GM18873 (cell line): ENCODE measurements around the gene TMEM120A.

ENCODE experiments used
- ATAC-seq: cut with Tn5 transposase; IDR thresholded peaks from one replicate; pipeline ENCODE4 v1.9.1; 2021; ENCODE audit warnings: mild to moderate bottlenecking, moderate library complexity, moderate number of reproducible peaks; ENCODE audit not compliant: unreplicated experiment, low FRiP score

The TMEM120A gene

GRCh38 chr7:75996476-75996875 lies 2.1 kb upstream of the TMEM120A start:
- ATAC-seq: no peak

GRCh38 chr7:75995996-75996395 lies 1.6 kb upstream of the TMEM120A start:
- ATAC-seq: no peak

GRCh38 chr7:75995052-75995471 lies 667 bp upstream of the TMEM120A start:
- no peak for ATAC-seq

- no peak for ATAC-seq
These were observed 557 bp downstream of the TMEM120A start for GRCh38 chr7:75993689-75994387.

GRCh38 chr7:75992083-75992755 lies 2.2 kb downstream of the TMEM120A start:
- no peak for ATAC-seq

- no peak for ATAC-seq
These were observed 2.8 kb downstream of the TMEM120A start for GRCh38 chr7:75991531-75992082.

- no peak for ATAC-seq
These were observed 4.7 kb downstream of the TMEM120A start for GRCh38 chr7:75989500-75990388.

- ATAC-seq: no peak
These were observed 5.6 kb downstream of the TMEM120A start for GRCh38 chr7:75988568-75989499.

- ATAC-seq: no peak
These were observed 6.4 kb downstream of the TMEM120A start for GRCh38 chr7:75987805-75988567.

GRCh38 chr7:75987026-75987804 lies 7.2 kb downstream of the TMEM120A start:
- no peak for ATAC-seq

GRCh38 chr7:75986147-75986781 lies 8.1 kb downstream of the TMEM120A start:
- no peak for ATAC-seq

- ATAC-seq: no peak
These were observed 8.8 kb downstream of the TMEM120A start for GRCh38 chr7:75985518-75986146.

GRCh38 chr7:75985009-75985517 lies 9.3 kb downstream of the TMEM120A start:
- ATAC-seq: no peak

- no peak for ATAC-seq
These were observed 10.0 kb downstream of the TMEM120A start for GRCh38 chr7:75984130-75985008.

GRCh38 chr7:75983471-75984129 lies 10.8 kb downstream of the TMEM120A start:
- no peak for ATAC-seq
